ENCODE results near the gene PAMR1. TPM values are rescaled to one million over a fixed set of nuclear protein-coding genes. Genes with fewer than 3 reads are reported as not detected.

PAMR1 gene
- total RNA-seq, 1 donor from 2014 or later = 5.3 TPM

- FAIRE-seq = no peak
- DNase-seq (ENCODE audit: low read depth) = peak; percentile 30
- no peak overlapping the region for H3K4me3 ChIP-seq (ENCODE audit: low read depth, low read length)
- no peaks in the 10 kb centered on the region for H3K36me3 ChIP-seq (ENCODE audit: control insufficient read depth, insufficient read depth, low read length)
- peaks cover 2% of the 10 kb centered on the region for H3K27me3 ChIP-seq (ENCODE audit: control insufficient read depth, insufficient read depth, low read length)
- TF ChIP-seq CTCF (IDR thresholded peaks at IDR 0.05; ENCODE audit: insufficient read depth, low read length, severe bottlenecking) = no peak
Observed at GRCh38 chr11:35491231-35491871, 34.1 kb downstream of the PAMR1 start.

GRCh38 chr11:35488117-35488516, 37.3 kb downstream of the PAMR1 start:
- Histone ChIP-seq H3K4me3 (ENCODE audit: low read depth, low read length) (no peak overlapping the region), H3K36me3 (ENCODE audit: control insufficient read depth, insufficient read depth, low read length) (no peaks in the 10 kb centered on the region), H3K27me3 (ENCODE audit: control insufficient read depth, insufficient read depth, low read length) (peaks cover 2% of the 10 kb centered on the region)
- TF ChIP-seq CTCF (IDR thresholded peaks at IDR 0.05; ENCODE audit: insufficient read depth, low read length, severe bottlenecking) = no peak
- DNase-seq (ENCODE audit: low read depth) = no peak
- no peak for FAIRE-seq

- peak; percentile 56 for TF ChIP-seq CTCF (IDR thresholded peaks at IDR 0.05; ENCODE audit: insufficient read depth, low read length, severe bottlenecking)
- Histone ChIP-seq H3K27me3 (ENCODE audit: control insufficient read depth, insufficient read depth, low read length) (peaks cover 2% of the 10 kb centered on the region), H3K4me3 (ENCODE audit: low read depth, low read length) (no peak overlapping the region), H3K36me3 (ENCODE audit: control insufficient read depth, insufficient read depth, low read length) (no peaks in the 10 kb centered on the region)
- DNase-seq (ENCODE audit: low read depth) = peak; percentile 39
- FAIRE-seq = peak; percentile 7
Observed at GRCh38 chr11:35487532-35488078, 37.8 kb downstream of the PAMR1 start.

- TF ChIP-seq CTCF (IDR thresholded peaks at IDR 0.05; ENCODE audit: insufficient read depth, low read length, severe bottlenecking) = no peak
- no peak for FAIRE-seq
Observed at GRCh38 chr11:35486934-35487333, 38.5 kb downstream of the PAMR1 start.

GRCh38 chr11:35486446-35486845, 39.0 kb downstream of the PAMR1 start:
- TF ChIP-seq CTCF (IDR thresholded peaks at IDR 0.05; ENCODE audit: insufficient read depth, low read length, severe bottlenecking) = no peak
- no peaks in the 10 kb centered on the region for H3K36me3 ChIP-seq (ENCODE audit: control insufficient read depth, insufficient read depth, low read length)
- DNase-seq (ENCODE audit: low read depth) = no peak
- peaks cover 2% of the 10 kb centered on the region for H3K27me3 ChIP-seq (ENCODE audit: control insufficient read depth, insufficient read depth, low read length)
- FAIRE-seq = no peak
- H3K4me3 ChIP-seq (ENCODE audit: low read depth, low read length) = no peak overlapping the region

More at GRCh38 chr11:35486934-35487333, 38.5 kb downstream of the PAMR1 start:
- no peak for DNase-seq (ENCODE audit: low read depth)
- Histone ChIP-seq H3K27me3 (ENCODE audit: control insufficient read depth, insufficient read depth, low read length) (peaks cover 2% of the 10 kb centered on the region), H3K4me3 (ENCODE audit: low read depth, low read length) (no peak overlapping the region), H3K36me3 (ENCODE audit: control insufficient read depth, insufficient read depth, low read length) (no peaks in the 10 kb centered on the region)

Data from bronchial epithelial cell (primary cell).